GM13976 (cell line): ENCODE data around the gene BRF1.

Experiments
- DNase-seq: peaks from one replicate; pipeline ENCODE4 v3.0.0; 2012; ENCODE audit warnings: low spot score
- CTCF ChIP-seq: IDR thresholded peaks from 2 replicates; pipeline ENCODE4 v1.5.1; 2012; ENCODE audit warnings: borderline replicate concordance, mild to moderate bottlenecking; ENCODE audit not compliant: insufficient read depth; ENCODE audit errors: extremely low read depth, missing control alignments, control extremely low read depth
- in situ Hi-C: fragments of 300-500 bp; cut with MboI; formaldehyde crosslinking; loops from one replicate; pipeline ENCODE4 v1.12.0; 2022; ENCODE audit warnings: low sequenced_read_pairs, mixed read lengths, inconsistent platforms; ENCODE audit not compliant: unreplicated experiment

Gene BRF1

GRCh38 chr14:105287249-105288102 is 13.3 kb downstream of the BRF1 start:
- in situ Hi-C loops = no loop called here
- TF ChIP-seq CTCF = no peak
- no peak for DNase-seq

- in situ Hi-C loops = no loop called here
- peak; percentile 11 for DNase-seq
- no peak for TF ChIP-seq CTCF
Measured at GRCh38 chr14:105286759-105287144, 14.0 kb downstream of the BRF1 start.

GRCh38 chr14:105285174-105285573 is 15.6 kb downstream of the BRF1 start:
- no peak for TF ChIP-seq CTCF
- in situ Hi-C loops = no loop called here
- DNase-seq = no peak

- TF ChIP-seq CTCF = no peak
- DNase-seq = no peak
- in situ Hi-C loops = no loop called here
Measured at GRCh38 chr14:105283899-105284298, 16.9 kb downstream of the BRF1 start.

GRCh38 chr14:105283028-105283427 is 17.8 kb downstream of the BRF1 start:
- no peak for TF ChIP-seq CTCF
- in situ Hi-C loops = no loop called here

GRCh38 chr14:105282098-105282725 is 18.6 kb downstream of the BRF1 start:
- DNase-seq = no peak
- no peak for TF ChIP-seq CTCF
- in situ Hi-C loops = no loop called here

More at GRCh38 chr14:105283028-105283427, 17.8 kb downstream of the BRF1 start:
- DNase-seq = no peak
